NCI-H526 (cell line): ENCODE data around the gene ZC3H4.
"Not testable (repeated sequence)": the region's sequence is repeated elsewhere in the genome, so short reads cannot be mapped to it uniquely, and the experiment has no call there.

Experiments used
- DNase-seq, 2 experiments: peaks; one replicate each; lab custom pipeline; 2025; lab: John Stamatoyannopoulos, UW

Gene ZC3H4

GRCh38 chr19:47107953-47108746 lies 5.4 kb downstream of the ZC3H4 start:
- DNase-seq: peak; percentile 67 to 84

- peak in 1 of 2 experiments; percentile 27 for DNase-seq
Observed at GRCh38 chr19:47107202-47107952, 6.2 kb downstream of the ZC3H4 start.

GRCh38 chr19:47106821-47107201 lies 6.8 kb downstream of the ZC3H4 start:
- no peak for DNase-seq

- no peak for DNase-seq
Observed at GRCh38 chr19:47105874-47106273, 7.7 kb downstream of the ZC3H4 start.

- DNase-seq: peak; percentile 30 to 59
Observed at GRCh38 chr19:47104680-47105079, 8.9 kb downstream of the ZC3H4 start.

- DNase-seq: no peak
Observed at GRCh38 chr19:47102346-47103060, 11.1 kb downstream of the ZC3H4 start.

- not testable (repeated sequence) for DNase-seq
Observed at GRCh38 chr19:47101116-47101515, 12.5 kb downstream of the ZC3H4 start.

GRCh38 chr19:47100290-47100689 lies 13.3 kb downstream of the ZC3H4 start:
- no peak for DNase-seq

GRCh38 chr19:47099576-47100050 lies 14.0 kb downstream of the ZC3H4 start:
- no peak for DNase-seq

GRCh38 chr19:47098608-47099007 lies 15.0 kb downstream of the ZC3H4 start:
- DNase-seq: no peak

GRCh38 chr19:47097396-47098201 lies 16.0 kb downstream of the ZC3H4 start:
- DNase-seq: peak in 1 of 2 experiments; percentile 38

- no peak for DNase-seq
Observed at GRCh38 chr19:47096721-47097120, 16.9 kb downstream of the ZC3H4 start.

GRCh38 chr19:47096100-47096704 lies 17.4 kb downstream of the ZC3H4 start:
- peak; percentile 74 to 93 for DNase-seq

GRCh38 chr19:47095476-47096099 lies 18.0 kb downstream of the ZC3H4 start:
- peak in 1 of 2 experiments; percentile 47 for DNase-seq

- DNase-seq: no peak
Observed at GRCh38 chr19:47094557-47095475, 18.8 kb downstream of the ZC3H4 start.

GRCh38 chr19:47093841-47094240 lies 19.7 kb downstream of the ZC3H4 start:
- no peak for DNase-seq

GRCh38 chr19:47093254-47093653 lies 20.3 kb downstream of the ZC3H4 start:
- DNase-seq: no peak

- no peak for DNase-seq
Observed at GRCh38 chr19:47089767-47090350, 23.7 kb downstream of the ZC3H4 start.

GRCh38 chr19:47086280-47086679 lies 27.3 kb downstream of the ZC3H4 start:
- no peak for DNase-seq
